Lower leg skin (tissue), 4 donors: Measurements from ENCODE around the gene DTWD1. TPM values are rescaled to one million over a fixed set of nuclear protein-coding genes. Genes with fewer than 3 reads are reported as not detected.
A peak's percentile ranks its signal among the peaks of the same experiment; 100 is the strongest.
"Not testable (repeated sequence)": the region's sequence is repeated elsewhere in the genome, so short reads cannot be mapped to it uniquely, and the experiment has no call there.

Experiments used
- DNase-seq, 2 donors: peaks; one replicate each; pipeline ENCODE4 v3.0.0-alpha.2; 2019; ENCODE audit warnings: low spot score in 2 of 2
- H3K4me3 ChIP-seq: fragments of 200-600 bp; sonication (generic); 2 replicates; pipeline ENCODE4 v1.5.1; 2017; ENCODE audit warnings: mild to moderate bottlenecking, low read depth; ENCODE audit not compliant: poor library complexity, severe bottlenecking
- POLR2A ChIP-seq, 2 donors: fragments of 450-650 bp; IDR thresholded peaks; one replicate each; pipeline ENCODE4 v1.6.1; 2016 to 2017; ENCODE audit warnings: antibody characterized with exemption in 2 of 2, mild to moderate bottlenecking in 1 of 2, moderate library complexity in 1 of 2
- WGBS, 2 donors: methylation state at CpG; one replicate each; pipeline ENCODE4 v1.1.5; 2018; 5-methylcytosine and 5-hydroxymethylcytosine counted together
- intact Hi-C: fragments of 100-400 bp; cut with DNase I; formaldehyde crosslinking; loops from one replicate; pipeline ENCODE4 v1.15.0; 2023; ENCODE audit warnings: low total_unique reads
- total RNA-seq, 4 donors: library from RNA; depleted of rRNA; stranded (reverse); fragments of >200 nt; gene quantifications; one replicate each; pipeline ENCODE4 v1.1.0, GENCODE V29; 2016
- TF ChIP-seq, protein P1 (sequence below), 3 donors: fragments of 450-650 bp; IDR thresholded peaks; one replicate each; pipeline ENCODE4 v1.5.1; 2016; ENCODE audit warnings: antibody characterized with exemption in 3 of 3, mild to moderate bottlenecking in 3 of 3, moderate library complexity in 2 of 3

DTWD1 gene, protein sequence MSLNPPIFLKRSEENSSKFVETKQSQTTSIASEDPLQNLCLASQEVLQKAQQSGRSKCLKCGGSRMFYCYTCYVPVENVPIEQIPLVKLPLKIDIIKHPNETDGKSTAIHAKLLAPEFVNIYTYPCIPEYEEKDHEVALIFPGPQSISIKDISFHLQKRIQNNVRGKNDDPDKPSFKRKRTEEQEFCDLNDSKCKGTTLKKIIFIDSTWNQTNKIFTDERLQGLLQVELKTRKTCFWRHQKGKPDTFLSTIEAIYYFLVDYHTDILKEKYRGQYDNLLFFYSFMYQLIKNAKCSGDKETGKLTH
- total RNA-seq, result 10 to 100 TPM; 12.1 to 23.0 (median 19.9) TPM

DNA sequence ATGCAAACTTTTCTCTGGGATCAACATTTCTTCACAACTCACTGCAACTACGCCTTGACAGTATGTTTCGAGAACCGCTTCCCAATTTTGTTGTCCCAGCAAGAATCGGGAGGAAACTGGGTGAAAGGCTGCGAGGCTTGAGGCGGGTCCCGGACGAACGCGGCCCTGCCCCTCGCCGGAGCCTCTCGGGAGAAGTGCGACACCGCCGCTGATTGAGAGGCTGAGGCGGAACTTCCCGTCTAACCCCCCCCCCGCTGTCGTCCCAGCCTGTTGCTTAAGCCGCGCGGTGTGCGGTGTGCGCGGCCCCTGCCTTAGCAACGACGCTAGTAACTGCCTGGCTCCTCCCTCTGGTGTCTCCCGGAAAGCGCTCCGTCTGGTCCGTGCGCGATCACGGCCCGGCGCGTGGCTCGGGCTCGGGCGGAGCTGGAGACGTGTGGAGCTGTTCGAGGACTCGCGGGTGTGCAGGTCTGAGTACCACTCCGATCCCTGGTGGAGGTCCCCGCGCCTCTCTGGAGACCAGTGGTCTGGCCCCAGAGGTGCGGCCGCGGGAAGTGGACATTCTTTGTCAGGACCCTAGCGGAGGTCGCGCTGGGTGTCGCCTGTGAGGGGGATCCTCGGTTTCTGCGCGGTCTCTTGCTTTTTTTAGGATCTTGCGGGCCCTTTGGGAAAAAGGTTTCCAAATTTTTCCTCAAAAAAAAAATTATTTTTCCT, at the start of gene DTWD1, which contains the start of gene FAM227B:
Gene DTWD1 (plus strand): TSS at position 391 of the 711 bp plus-strand sequence. CDS start 4,120 bp downstream, outside the sequence.
Gene FAM227B (minus strand): TSS at position 161 of the 711 bp plus-strand sequence. CDS start 5,647 bp downstream, outside the sequence.
- intact Hi-C loops, result no loop called here
- 0% methylated on average over 42 to 53 of the region's 59 CpGs for WGBS, 2 donors
- TF ChIP-seq POLR2A (IDR thresholded peaks at IDR 0.05), result peak in 1 of 2 donors; percentile 79
- TF ChIP-seq, protein P1, sequence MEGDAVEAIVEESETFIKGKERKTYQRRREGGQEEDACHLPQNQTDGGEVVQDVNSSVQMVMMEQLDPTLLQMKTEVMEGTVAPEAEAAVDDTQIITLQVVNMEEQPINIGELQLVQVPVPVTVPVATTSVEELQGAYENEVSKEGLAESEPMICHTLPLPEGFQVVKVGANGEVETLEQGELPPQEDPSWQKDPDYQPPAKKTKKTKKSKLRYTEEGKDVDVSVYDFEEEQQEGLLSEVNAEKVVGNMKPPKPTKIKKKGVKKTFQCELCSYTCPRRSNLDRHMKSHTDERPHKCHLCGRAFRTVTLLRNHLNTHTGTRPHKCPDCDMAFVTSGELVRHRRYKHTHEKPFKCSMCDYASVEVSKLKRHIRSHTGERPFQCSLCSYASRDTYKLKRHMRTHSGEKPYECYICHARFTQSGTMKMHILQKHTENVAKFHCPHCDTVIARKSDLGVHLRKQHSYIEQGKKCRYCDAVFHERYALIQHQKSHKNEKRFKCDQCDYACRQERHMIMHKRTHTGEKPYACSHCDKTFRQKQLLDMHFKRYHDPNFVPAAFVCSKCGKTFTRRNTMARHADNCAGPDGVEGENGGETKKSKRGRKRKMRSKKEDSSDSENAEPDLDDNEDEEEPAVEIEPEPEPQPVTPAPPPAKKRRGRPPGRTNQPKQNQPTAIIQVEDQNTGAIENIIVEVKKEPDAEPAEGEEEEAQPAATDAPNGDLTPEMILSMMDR (IDR thresholded peaks at IDR 0.05), result peak in 1 of 3 donors; percentile 59
- peak within 1 kb of the TSS; percentile 66 for H3K4me3 ChIP-seq
- DNase-seq, result peak; percentile 96 to 99

DNA sequence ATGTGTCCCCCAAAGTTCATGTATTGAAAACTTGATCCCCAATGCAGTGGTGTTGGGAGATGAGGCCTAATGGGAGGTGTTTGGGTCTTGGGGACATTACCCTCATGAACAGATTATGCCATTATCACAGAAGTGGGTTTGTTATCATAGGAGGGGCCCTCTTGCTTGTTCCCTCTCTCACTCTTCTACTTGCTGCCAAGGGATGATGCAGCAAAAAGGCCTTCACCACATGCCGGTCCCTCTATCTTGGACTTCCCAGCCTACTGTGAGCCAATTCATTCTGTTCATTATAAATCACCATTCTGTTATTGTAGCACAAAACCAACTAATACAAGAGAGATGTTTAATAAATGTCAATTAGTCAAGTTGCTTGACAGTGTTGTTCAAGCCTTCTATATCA, 47.4 kb upstream of the DTWD1 start:
- intact Hi-C loops, result no loop called here
- no peak for TF ChIP-seq POLR2A (IDR thresholded peaks at IDR 0.05)
- TF ChIP-seq, protein P1 (IDR thresholded peaks at IDR 0.05), result no peak
- WGBS, 2 donors, result 94 to 96% methylated on average over 1 of the region's 1 CpG
- H3K4me3 ChIP-seq, result no peak overlapping the region
- no peak for DNase-seq

DNA sequence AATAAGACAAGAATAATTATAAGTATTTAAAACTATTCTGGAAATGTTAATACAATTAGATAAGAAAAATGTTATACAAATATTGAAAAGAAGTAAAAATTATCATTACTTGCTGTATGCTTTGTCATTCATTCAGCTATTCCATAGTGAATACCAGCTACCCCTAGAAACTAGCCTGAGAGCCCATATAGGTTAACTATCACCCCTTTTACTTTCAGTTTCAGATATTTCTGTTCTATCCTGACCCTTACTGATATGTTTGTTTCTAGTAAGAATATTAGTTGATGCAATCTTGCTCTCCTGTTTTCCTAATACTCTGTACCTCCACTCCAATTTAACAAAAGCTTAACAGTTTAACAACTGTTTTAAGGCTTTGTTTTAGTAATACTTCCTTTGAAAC, 31.8 kb upstream of the DTWD1 start:
- H3K4me3 ChIP-seq, result no peak overlapping the region
- intact Hi-C loops, result no loop called here
- TF ChIP-seq POLR2A (IDR thresholded peaks at IDR 0.05), result no peak
- TF ChIP-seq, protein P1 (IDR thresholded peaks at IDR 0.05), result no peak
- DNase-seq, result no peak

DNA sequence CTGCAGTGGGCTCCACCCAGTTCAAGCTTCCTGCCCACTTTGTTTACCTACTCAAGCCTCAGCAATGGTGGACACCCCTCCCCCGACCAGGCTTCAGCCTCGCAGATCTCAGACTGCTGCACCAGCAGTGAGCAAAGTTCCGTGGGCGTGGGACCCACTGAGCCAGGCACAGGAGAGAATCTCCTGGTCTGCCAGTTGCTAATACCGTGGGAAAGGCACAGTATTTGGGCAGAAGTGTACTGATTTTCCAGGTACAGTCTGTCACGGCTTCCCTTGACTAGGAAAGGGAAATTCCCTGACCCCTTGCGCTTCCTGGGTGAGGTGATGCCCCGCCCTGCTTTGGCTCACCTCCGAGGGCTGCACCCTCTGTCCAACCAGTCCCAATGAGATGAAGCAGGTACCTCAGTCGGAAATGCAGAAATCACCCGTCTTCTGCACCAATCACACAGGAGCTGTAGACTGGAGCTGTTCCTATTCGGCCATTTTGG, 28.0 kb upstream of the DTWD1 start:
- intact Hi-C loops, H3K4me3 ChIP-seq, DNase-seq: not testable (repeated sequence)
- 95 to 97% methylated on average over 12 of the region's 12 CpGs for WGBS, 2 donors

DNA sequence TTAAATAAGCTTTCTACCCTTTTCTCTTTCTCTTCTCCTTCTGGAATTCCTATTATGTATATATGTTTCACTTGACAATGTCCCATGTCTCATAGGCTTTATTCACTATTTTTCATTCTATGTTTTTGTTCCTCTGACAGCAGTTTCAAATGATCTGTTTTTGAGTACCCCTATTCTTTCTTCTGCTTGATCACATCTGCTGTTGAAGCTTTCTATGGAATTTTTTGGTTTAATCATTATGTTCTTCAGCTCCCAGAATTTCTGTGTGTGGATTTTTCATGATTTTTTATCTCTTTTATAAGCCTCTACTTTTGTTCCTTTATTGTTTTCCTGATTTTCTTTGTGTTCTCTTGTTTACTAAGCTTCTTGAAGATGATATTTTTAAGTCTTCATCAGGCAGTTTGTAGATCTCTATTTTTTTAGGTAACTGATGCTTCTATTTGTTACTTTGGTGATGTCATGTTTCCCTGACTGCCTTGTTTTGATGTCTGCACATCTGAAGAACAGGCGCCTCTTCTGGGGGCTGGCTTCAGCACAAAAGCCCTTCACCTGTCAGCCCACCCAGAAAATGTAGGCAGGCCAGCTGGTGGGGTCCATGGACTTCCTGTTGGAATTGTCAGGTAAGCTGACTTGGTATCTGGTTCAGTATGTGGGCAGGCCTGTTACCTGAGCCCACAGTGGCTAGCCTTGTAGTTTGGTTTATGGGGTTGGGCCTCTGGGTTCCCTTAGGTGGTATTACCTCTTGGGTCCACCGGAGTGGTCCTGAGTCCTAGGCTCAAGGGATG, 16.0 kb upstream of the DTWD1 start:
- no peak for DNase-seq
- TF ChIP-seq POLR2A (IDR thresholded peaks at IDR 0.05), result no peak
- TF ChIP-seq, protein P1 (IDR thresholded peaks at IDR 0.05), result no peak
- 94 to 97% methylated on average over 2 of the region's 2 CpGs for WGBS, 2 donors
- H3K4me3 ChIP-seq, result no peak overlapping the region
- intact Hi-C loops, result no loop called here
